OCI-LY3 (cell line): ENCODE results near the gene SYT11.
A peak's percentile ranks its signal among the peaks of the same experiment; 100 is the strongest.

Source experiments
- H2AFZ ChIP-seq: fragments of 200-600, 300-600 bp; shearing (Covaris generic); 2 replicates; pipeline ENCODE4 v1.6.0; 2014; ENCODE audit warnings: antibody characterized with exemption, low read depth, low read length
- H3K27ac ChIP-seq: fragments of 200-600, 300-600 bp; sonication (generic); 2 replicates; pipeline ENCODE4 v1.5.1; 2014; ENCODE audit warnings: mild to moderate bottlenecking, low read length, moderate library complexity, mixed read lengths
- H3K27me3 ChIP-seq: fragments of 200-600, 300-600 bp; sonication (generic); 2 replicates; pipeline ENCODE4 v1.6.1; 2014; ENCODE audit warnings: low read depth, low read length, mixed read lengths
- H3K36me3 ChIP-seq: fragments of 200-600, 300-600 bp; sonication (generic); replicated peaks from 2 replicates; pipeline ENCODE3; 2014; ENCODE audit warnings: low read depth, low read length, mixed read lengths
- H3K4me1 ChIP-seq: fragments of 300-600, 200-600 bp; sonication (generic); 2 replicates; pipeline ENCODE4 v1.6.1; 2014; ENCODE audit warnings: low read length, mixed read lengths
- H3K4me2 ChIP-seq: fragments of 200-600, 300-600 bp; sonication (generic); 2 replicates; pipeline ENCODE4 v1.6.1; 2014; ENCODE audit warnings: low read length, mixed read lengths
- H3K4me3 ChIP-seq: fragments of 300-600, 200-600 bp; sonication (generic); 2 replicates; pipeline ENCODE4 v1.5.1; 2014; ENCODE audit warnings: antibody characterized with exemption, mild to moderate bottlenecking, low read length, moderate library complexity
- H3K79me2 ChIP-seq: fragments of 300-600, 200-600 bp; shearing (Covaris generic); 2 replicates; pipeline ENCODE4 v1.6.1; 2014; ENCODE audit warnings: mild to moderate bottlenecking, low read length, mixed read lengths
- H3K9ac ChIP-seq: fragments of 300-600, 200-600 bp; shearing (Covaris generic); 2 replicates; pipeline ENCODE4 v1.6.0; 2014; ENCODE audit warnings: mild to moderate bottlenecking, low read length, moderate library complexity
- H3K9me3 ChIP-seq: fragments of 200-600, 300-600 bp; shearing (Covaris generic); 2 replicates; pipeline ENCODE4 v1.6.1; 2014; ENCODE audit warnings: low read length, mixed read lengths; ENCODE audit not compliant: insufficient read depth
- H4K20me1 ChIP-seq: fragments of 200-600, 300-600 bp; sonication (generic); 2 replicates; pipeline ENCODE4 v1.6.1; 2016; ENCODE audit warnings: low read length, mixed read lengths; ENCODE audit not compliant: insufficient read depth
- EZH2phosphoT487 ChIP-seq: fragments of 200-600 bp; shearing (Covaris generic); IDR thresholded peaks from 2 replicates; pipeline ENCODE4 v1.6.1; 2018; ENCODE audit warnings: antibody characterized with exemption, mixed run types, low read depth
- TF ChIP-seq, protein P1 (sequence below): fragments of 200-600, 300-600 bp; sonication (generic); IDR thresholded peaks from 2 replicates; pipeline ENCODE4 v1.5.1; 2014; ENCODE audit warnings: antibody characterized with exemption, low read length, low read depth

SYT11 gene

DNA sequence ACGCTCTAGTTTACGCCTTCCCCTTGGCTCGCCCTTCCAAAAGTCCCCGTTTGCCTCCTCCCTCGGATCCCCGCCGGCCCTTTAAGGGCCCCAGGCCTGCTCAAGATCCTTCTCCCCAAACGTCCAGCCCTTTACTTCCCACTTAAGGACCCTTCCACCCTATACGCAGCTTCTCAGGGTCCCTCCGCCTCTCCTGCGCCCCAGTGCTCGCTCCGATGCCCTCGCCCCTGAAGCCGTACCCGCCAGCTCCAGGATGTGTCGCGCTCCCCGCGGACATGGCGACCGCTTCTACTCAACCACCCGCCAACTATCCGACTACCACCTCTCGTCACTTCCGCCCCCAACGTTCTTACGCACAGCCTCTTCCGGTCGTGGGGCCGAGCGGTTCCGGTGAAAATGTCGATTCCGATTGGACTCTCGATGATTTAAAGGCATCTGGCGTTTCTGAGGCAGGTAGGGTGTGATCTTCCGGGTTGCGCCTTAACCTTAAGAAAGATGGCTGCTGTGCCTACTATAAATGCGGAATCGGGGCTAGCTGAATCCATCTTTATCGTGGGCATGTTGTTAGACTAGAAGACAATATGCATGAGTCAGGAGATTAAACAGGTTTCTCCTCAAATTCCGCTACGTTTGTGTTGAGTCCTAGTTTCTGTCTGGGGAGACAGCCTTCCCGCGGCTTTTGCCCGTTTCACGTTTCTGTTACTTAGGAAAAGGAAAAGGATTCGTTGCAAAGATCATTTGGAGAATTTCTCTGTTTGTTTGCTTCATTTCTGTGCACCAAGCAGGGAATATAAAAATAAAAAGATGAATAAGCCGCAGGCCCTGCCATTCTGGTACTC, 74.9 kb downstream of the SYT11 start, which contains the start of gene KHDC4:
Gene KHDC4 (minus strand): TSS at position 317 of the 839 bp plus-strand sequence. CDS start 40 bp downstream, at position 277.
- H3K9me3 ChIP-seq, result no peaks in the 10 kb centered on the region
- H3K4me2 ChIP-seq, result peak within 1 kb of the TSS; percentile 94
- no peak for TF ChIP-seq EZH2phosphoT487
- TF ChIP-seq, protein P1, sequence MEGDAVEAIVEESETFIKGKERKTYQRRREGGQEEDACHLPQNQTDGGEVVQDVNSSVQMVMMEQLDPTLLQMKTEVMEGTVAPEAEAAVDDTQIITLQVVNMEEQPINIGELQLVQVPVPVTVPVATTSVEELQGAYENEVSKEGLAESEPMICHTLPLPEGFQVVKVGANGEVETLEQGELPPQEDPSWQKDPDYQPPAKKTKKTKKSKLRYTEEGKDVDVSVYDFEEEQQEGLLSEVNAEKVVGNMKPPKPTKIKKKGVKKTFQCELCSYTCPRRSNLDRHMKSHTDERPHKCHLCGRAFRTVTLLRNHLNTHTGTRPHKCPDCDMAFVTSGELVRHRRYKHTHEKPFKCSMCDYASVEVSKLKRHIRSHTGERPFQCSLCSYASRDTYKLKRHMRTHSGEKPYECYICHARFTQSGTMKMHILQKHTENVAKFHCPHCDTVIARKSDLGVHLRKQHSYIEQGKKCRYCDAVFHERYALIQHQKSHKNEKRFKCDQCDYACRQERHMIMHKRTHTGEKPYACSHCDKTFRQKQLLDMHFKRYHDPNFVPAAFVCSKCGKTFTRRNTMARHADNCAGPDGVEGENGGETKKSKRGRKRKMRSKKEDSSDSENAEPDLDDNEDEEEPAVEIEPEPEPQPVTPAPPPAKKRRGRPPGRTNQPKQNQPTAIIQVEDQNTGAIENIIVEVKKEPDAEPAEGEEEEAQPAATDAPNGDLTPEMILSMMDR, result peak; percentile 20; the same call in 1 of the 2 replicates
- H3K27me3 ChIP-seq, result no peaks in the 10 kb centered on the region
- peak within 1 kb of the TSS; percentile 87 for H3K4me3 ChIP-seq
- peak within 1 kb of the TSS; percentile 95 for H3K9ac ChIP-seq
- peaks cover 55% of the 10 kb centered on the region for H3K79me2 ChIP-seq
- H3K36me3 ChIP-seq, result peaks cover 39% of the 10 kb centered on the region
- peaks cover 33% of the 10 kb centered on the region for H4K20me1 ChIP-seq
- peaks cover 30% of the 10 kb centered on the region for H3K4me1 ChIP-seq
- H2AFZ ChIP-seq, result peak within 1 kb of the TSS; percentile 75
- H3K27ac ChIP-seq, result peak within 1 kb of the TSS; percentile 79
